Kidney epithelial cell (primary cell): ENCODE measurements around the gene CHCHD3. TPM values are rescaled to one million over a fixed set of nuclear protein-coding genes. Genes with fewer than 3 reads are reported as not detected.
"Not testable (repeated sequence)": the region's sequence is repeated elsewhere in the genome, so short reads cannot be mapped to it uniquely, and the experiment has no call there.

Experiments
- DNase-seq: peaks from one replicate; pipeline ENCODE4 v3.0.0-alpha.2; 2010; ENCODE audit warnings: low read depth
- H3K27me3 ChIP-seq: 2 replicates; pipeline ENCODE4 v1.6.0; 2011; ENCODE audit warnings: low read length; ENCODE audit not compliant: control insufficient read depth, insufficient read depth
- H3K36me3 ChIP-seq: 2 replicates; pipeline ENCODE4 v1.5.1; 2011; ENCODE audit warnings: low read length; ENCODE audit not compliant: control insufficient read depth, insufficient read depth
- H3K4me3 ChIP-seq: 2 replicates; pipeline ENCODE4 v1.5.1; 2011; ENCODE audit warnings: low read depth, mild to moderate bottlenecking, control low read depth, low read length
- CTCF ChIP-seq: IDR thresholded peaks from 2 replicates; pipeline ENCODE4 v1.5.1; 2011; ENCODE audit warnings: mild to moderate bottlenecking, moderate library complexity, low read length, control low read depth, inconsistent platforms; ENCODE audit not compliant: insufficient read depth, poor library complexity, severe bottlenecking
- total RNA-seq: library from RNA; depleted of rRNA; stranded (reverse); fragments of >200 nt; gene quantifications from 2 replicates; pipeline ENCODE4 v1.2.3, GENCODE V29; 2015

CHCHD3 gene
- total RNA-seq, 1 donor from 2014 or later = 119 TPM

- H3K4me3 ChIP-seq = no peak overlapping the region
- H3K36me3 ChIP-seq = no peaks in the 10 kb centered on the region
- no peaks in the 10 kb centered on the region for H3K27me3 ChIP-seq
- no peak for TF ChIP-seq CTCF
- no peak for DNase-seq
Measured at GRCh38 chr7:132977234-132977633, 104.7 kb downstream of the CHCHD3 start.

- no peak for TF ChIP-seq CTCF
- H3K36me3 ChIP-seq = no peaks in the 10 kb centered on the region
- H3K27me3 ChIP-seq = no peaks in the 10 kb centered on the region
- DNase-seq = no peak
- H3K4me3 ChIP-seq = no peak overlapping the region
Measured at GRCh38 chr7:132972745-132973144, 109.1 kb downstream of the CHCHD3 start.

GRCh38 chr7:132970257-132970656, 111.6 kb downstream of the CHCHD3 start:
- TF ChIP-seq CTCF = no peak
- Histone ChIP-seq H3K36me3 (no peaks in the 10 kb centered on the region), H3K4me3 (no peak overlapping the region), H3K27me3 (no peaks in the 10 kb centered on the region)
- no peak for DNase-seq

- H3K4me3 ChIP-seq = no peak overlapping the region
- DNase-seq = no peak
- TF ChIP-seq CTCF = no peak
- H3K36me3 ChIP-seq = no peaks in the 10 kb centered on the region
- H3K27me3 ChIP-seq = no peaks in the 10 kb centered on the region
Measured at GRCh38 chr7:132969520-132969919, 112.4 kb downstream of the CHCHD3 start.

GRCh38 chr7:132967470-132967848, 114.4 kb downstream of the CHCHD3 start:
- not testable (repeated sequence) for H3K36me3 ChIP-seq, H3K27me3 ChIP-seq, DNase-seq, H3K4me3 ChIP-seq

GRCh38 chr7:132966754-132967469, 115.0 kb downstream of the CHCHD3 start:
- no peak for TF ChIP-seq CTCF
- no peak for DNase-seq

More at GRCh38 chr7:132966754-132967469, 115.0 kb downstream of the CHCHD3 start:
- Histone ChIP-seq H3K36me3 (no peaks in the 10 kb centered on the region), H3K4me3 (no peak overlapping the region), H3K27me3 (no peaks in the 10 kb centered on the region)
